ENCODE data around the gene ARG2.

Gene ARG2

DNA sequence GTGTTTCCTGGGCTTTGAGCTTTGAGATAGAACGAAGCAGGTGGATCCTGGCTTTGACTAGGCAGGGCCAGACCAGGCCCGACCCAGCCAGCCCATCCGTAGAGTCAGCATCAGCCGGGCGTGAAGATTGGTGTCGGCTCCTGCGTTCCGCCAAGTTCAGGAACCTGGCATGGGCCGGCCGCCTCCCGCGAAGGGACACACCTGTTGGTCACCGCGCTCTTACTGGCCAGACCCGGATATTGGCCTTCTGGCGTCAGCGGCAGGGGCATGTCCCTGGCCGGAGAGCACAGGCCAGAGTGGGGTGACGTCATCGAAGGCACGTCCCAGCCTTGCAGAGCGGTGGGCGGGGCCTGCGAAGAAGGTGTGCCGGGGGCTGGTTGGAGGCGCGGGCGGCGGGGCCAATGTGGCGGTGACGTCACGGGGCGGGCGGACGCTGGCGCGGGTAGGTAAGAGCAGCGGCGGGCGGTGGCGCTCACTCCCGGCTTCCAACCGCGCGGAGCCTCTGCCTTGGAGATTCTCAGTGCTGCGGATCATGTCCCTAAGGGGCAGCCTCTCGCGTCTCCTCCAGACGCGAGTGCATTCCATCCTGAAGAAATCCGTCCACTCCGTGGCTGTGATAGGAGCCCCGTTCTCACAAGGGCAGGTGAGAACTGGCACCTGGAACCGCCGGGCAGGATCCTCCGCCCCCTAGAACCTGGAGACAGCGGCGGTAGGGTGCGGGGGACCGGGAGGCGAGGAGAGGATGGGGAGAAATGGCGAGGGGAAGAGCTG lies at the start of gene ARG2:
TSS of gene ARG2 (plus strand) at position 475 of the 771 bp plus-strand sequence. CDS start at position 533, 58 bp downstream.
- DNase-seq (ENCODE audit: low read depth), result peak; percentile 61

DNA sequence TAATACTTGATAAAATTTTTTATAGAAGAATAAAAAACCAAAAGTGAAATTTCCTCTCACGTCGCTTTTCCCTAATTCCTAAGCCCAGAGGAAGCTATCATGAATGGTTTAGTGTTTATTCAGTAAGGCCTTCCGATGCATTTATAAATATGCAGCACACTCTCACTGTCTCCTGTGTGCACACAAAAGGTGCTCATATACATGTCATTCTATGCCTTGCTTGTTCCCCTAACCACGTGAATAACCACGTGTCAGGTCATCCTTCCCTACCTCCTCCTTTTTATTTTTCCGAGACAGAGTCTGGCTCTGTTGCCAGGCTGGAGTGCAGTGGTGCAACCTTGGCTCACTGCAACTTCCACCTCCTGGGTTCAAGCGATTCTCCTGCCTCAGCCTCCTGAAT lies 49.3 kb upstream of the ARG2 start:
- DNase-seq (ENCODE audit: low read depth), result no peak

DNA sequence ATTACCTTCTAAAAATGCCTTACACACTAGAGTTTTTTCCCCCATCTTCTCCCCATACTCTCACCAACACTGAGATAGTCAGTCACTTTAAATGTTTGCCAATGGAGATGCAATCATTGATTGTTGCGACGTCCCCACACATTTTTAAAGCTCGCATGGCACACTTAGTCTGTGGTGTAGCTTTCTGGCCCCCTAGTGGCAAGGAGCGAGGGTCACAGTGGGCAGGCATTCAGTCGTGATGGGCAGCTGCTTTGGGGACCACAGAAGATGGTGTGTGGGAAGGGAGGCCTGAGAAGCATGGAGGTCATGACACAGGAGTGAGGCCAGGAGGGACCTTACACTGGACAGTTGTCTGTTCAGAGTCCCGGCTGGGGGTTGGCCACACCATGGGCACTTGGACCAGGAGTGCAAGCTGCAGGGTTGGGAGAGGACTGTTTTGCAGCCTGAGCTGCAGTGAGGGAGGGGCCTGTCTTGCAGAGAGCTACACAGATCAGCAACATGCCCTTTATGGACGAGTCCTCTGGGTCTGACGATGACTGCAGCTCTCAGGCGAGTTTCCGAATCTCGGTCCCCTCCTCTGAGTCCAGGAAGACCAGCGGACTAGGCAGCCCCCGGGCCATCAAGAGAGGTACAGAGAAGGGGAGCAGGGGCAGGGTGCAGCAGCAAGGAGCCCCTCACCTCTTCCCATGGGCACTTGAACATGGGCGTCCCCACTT lies 48.3 kb upstream of the ARG2 start:
- DNase-seq (ENCODE audit: low read depth), result peak; percentile 20

DNA sequence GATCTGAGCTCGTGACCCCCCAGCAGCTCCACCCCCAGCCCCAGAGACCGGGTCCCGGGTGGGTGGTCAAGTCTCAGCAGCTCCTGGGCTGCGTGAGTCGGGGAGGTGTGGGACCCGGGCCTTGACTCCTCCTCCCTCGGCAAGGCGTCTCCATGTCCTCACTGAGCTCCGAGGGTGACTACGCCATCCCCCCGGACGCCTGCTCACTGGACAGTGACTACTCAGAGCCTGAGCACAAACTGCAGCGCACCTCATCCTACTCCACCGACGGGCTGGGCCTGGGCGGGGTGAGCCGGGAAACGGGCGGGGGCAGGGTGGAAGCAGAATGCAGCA lies 47.8 kb upstream of the ARG2 start:
- DNase-seq (ENCODE audit: low read depth), result no peak

DNA sequence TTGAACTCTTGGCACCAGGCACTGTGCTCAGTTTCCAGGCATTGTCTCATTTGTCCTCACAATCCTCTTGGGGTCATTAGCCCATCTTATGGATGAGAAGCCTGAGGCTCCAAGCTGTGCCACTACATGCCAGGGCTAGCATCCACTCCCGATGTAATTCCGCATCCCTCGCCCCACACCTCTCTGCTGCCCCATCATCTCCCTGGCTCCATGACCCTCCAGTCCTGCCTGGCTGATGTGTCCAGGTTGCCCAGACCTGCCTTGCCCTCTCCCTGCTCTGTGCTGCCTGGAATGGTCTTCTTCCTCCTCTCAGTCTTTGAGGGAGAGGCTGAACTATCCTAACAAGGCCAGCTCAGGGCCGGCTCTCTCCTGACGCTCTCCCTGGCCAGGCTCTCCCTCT lies 47.1 kb upstream of the ARG2 start:
- DNase-seq (ENCODE audit: low read depth), result no peak

DNA sequence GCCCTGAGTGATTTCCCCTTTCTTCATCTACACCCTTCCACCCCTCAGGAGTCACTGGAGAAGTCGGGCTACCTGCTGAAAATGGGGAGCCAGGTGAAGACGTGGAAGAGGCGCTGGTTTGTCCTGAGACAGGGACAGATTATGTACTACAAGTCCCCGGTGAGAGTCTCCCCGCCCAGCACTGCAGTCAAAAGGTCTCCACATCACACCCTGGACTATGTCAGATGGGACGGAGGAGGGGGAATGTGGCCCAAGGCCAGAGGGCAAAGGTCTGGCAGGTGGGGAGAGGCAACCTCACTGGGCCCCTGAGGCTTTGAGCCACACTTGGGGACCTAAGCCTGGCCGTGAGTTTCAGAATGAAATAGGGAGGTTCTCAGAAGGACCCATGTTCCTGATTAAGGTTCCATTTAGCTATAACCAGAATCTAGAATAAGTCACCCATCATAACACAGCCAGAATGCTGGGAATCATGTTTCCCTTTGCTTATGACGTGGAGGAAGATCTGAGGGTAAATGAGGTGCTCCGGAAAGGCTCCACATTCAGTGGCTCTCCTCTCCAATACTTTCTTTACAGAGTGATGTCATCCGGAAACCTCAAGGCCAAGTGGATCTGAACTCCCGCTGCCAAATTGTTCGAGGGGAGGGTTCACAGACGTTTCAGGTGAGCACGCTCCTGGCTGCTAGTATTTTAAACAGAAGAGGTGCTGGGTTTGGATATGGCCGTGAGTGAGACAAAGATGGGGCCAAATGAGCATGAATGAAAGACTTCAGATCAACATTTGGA lies 46.3 kb upstream of the ARG2 start:
- DNase-seq (ENCODE audit: low read depth), result no peak

DNA sequence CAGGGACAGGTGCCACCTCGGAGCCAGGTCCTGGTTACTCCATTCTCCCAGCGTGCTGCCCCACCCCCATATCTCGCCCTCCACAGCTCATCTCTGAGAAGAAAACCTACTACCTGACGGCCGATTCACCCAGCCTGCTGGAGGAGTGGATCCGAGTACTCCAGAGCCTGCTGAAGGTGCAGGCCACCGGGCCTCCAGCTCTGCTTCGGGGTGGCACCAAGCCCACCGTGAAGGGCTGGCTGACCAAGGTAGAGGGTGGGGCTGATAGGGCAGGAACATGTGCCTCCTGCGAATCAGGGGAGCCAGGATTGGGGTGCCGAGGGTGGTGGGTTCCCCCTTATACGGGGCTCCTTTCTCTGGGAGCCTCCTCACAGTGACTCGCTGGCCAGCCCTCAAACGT lies 45.6 kb upstream of the ARG2 start:
- DNase-seq (ENCODE audit: low read depth), result no peak

DNA sequence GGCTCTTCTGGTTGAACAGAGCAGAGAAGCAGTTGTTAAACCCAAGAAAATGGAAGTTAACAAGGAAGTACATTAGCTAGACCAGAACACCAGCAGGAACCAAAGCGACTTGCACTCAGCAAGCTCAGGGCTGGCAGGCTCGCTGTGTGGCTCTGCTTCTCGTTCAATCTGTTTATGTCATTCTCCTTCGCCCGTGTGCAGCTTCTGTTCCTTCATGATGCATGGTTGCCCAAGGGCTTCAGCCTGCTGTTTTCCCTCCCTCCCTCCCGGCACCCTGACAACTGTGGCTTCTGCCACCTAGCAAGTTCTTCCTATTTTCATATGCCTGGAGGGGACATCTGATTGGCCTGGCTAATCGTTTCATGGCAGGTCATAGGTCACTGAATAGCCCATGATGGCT lies 44.9 kb upstream of the ARG2 start:
- no peak for DNase-seq (ENCODE audit: low read depth)

DNA sequence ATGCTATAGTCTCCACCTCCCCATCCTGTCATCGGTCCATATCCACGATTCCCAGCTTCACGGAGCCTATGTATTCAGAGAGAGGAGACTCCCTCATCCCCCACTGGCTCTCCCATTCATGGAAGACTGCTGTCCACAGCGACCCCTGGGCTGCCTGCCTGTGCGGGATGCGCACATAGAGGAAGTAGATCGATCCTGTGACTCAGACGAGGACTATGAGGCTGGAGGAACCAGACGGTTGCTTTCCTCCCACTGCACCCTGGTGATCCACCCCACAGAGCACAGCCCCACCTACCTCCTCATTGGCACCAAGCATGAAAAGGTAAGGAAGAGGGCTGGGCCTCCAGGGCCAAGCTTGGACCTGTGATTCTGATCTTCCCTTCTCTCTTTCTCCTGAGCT lies 44.0 kb upstream of the ARG2 start:
- no peak for DNase-seq (ENCODE audit: low read depth)

DNA sequence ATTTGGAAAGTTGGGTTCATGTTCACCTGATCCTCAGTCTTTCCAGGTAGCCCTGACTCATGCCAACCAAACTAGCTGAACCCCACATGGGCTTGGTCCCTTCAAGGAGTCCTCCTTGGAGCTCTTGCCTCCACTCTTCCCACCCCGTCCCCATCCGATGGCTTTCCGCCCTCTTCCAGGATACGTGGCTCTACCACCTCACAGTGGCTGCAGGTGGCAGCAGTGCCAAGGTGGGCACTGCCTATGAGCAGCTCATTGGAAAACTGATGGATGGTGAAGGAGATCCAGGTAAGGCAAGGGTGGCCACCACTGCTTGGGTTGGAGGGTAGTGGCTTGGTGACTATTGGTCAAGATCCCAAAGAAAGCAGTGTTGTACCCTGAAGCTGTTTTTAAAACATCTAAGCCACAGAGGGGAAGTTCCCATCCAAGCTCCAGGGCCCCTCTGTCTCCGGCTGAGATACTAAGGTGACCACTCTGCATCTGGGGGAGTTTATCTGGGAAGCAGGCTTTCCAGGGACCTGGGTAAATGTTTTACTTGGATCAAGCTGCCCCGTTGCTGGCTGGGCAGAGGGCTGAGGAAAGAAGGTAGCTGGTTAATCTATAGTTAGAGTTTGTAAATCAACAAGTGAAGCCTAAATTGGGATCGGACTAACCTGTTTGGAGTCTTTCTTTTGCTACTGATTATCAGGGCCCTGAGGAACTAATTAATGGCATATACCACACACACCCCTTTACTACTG lies 43.3 kb upstream of the ARG2 start:
- no peak for DNase-seq (ENCODE audit: low read depth)

DNA sequence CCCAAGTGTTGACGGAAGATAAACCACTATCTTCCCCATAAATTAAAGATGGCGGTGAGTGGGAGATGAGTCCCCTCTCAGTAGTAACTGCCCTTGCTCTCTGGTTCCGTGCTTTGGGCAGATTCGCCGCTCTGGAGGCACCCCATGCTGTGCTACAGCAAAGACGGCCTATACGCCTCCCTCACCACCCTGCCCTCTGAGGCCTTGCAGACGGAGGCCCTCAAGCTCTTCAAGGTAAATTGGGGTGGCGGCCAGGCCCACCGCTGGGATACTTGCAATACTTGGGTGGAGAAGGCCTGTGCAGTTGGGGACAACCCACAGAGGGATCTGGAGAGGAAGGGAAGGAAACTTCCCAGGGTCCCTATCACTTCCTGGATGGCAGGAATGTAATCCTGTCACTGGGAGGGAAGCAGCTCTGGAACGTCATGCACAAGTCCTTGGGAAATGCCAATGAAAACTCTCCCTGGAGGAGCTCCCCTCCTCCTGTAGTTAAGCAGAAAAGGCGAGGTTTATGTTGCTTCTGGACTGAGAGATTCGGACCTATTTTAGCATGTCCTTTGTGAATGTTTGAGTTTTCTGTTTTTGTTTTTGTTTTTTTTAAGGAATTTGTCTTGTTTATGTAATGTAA lies 42.4 kb upstream of the ARG2 start:
- DNase-seq (ENCODE audit: low read depth), result no peak

DNA sequence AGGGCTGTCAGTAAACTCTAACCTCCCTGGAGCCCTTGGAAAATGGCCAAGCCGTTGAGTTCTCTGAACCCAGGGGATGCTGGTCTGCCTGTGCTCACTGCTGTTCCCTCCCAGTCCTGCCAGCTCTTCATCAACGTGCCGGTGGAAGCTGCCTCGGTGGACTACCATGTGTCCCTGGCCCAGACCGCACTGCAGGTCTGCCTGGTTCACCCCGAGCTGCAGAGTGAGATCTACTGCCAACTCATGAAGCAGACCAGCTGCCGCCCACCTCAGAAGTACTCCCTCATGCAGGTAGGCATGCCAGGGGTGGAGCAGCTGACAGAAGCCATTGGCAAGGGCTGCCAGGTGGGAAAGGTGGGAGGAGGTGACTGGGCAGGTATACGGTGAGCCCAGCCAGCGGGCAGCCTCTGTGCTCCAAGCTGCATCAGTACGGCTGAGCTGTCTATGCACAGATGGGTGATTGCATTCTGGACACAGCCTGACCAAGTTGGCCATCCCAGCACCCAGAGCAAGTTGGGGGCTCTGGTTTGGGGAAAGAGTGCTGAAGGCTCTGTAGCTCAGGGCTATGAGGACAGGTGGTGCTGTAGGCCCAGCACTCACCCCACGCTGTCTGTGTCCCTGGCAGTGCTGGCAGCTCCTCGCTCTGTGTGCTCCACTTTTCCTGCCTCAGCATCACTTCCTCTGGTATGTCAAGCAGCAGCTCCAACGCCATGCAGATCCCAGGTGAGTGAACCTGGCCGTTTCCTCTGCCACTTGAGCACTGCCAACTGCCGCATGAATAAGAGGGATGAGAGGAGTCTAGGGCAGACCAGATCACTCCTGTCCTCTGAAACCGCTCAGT lies 41.6 kb upstream of the ARG2 start:
- DNase-seq (ENCODE audit: low read depth), result no peak

DNA sequence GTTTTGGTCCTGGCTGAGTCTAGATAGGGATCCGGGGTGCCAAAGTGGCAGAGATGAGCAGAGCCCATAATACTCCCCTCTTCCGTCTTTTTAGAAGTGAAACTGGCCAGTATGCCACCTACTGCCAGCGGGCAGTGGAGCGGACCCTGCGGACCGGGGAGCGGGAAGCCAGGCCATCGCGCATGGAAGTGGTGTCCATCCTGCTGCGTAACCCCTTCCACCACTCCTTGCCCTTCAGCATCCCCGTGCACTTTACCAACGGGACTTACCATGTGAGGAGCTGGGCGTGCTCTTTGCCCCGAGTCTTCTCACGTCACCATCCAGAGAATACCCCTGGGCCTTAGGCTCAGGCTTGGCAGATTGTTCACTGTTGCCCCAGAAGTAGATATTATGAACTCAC lies 40.7 kb upstream of the ARG2 start:
- DNase-seq (ENCODE audit: low read depth), result no peak

DNA sequence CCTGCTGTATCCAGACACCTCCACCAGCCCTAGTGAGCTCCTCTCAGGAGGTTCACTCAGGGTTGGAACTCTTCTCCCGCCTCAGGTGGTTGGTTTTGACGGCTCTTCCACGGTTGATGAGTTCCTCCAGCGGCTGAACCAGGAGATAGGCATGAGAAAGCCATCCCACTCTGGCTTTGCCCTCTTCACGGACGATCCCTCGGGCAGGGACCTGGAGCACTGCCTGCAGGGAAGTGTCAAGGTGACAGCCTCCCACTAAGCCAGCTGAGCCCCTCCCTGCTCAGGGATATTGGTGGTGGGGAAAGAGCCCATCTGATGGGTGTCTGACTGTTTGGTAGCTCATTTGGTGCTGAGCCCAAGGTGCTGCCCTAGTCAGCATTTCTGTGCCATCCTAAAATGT lies 40.1 kb upstream of the ARG2 start:
- DNase-seq (ENCODE audit: low read depth), result no peak

DNA sequence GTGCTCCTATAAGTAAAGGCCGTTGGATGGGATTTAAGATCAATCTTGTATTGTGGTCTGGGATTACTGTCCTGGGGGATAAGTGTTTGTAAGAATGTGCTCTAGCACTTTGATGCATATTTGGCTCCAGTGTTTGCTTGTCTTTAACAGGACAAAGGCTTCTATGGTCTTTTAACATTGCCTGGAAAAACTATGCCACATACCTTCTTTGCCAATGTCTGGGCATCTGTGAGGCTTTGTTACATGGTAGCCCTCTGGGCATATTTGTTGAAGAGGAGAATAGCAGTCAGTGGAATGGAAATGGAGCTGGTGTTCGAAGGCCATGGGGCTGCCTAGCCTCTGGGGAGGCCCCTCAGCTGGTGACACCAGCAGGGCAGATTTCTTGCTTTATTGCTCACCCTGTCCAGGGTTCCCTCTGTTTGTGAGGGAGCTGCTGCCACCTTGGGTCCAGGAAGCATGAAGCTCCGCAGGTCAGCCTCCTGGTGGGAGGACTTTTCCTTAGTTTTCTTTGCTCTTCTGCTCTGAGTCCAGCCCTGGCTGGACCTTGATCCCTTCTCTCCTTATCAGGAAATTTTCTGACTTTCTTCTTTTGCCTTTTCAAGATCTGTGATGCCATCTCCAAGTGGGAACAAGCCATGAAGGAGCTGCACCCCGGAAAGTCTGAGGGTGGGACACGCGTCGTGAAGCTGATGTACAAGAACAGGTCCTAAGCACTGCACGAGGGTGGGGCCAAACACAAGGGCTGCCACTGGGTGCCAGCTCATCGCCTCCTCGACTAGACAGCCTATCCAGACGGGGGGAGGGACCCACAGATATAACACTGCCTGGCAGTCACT lies 39.2 kb upstream of the ARG2 start:
- no peak for DNase-seq (ENCODE audit: low read depth)

DNA sequence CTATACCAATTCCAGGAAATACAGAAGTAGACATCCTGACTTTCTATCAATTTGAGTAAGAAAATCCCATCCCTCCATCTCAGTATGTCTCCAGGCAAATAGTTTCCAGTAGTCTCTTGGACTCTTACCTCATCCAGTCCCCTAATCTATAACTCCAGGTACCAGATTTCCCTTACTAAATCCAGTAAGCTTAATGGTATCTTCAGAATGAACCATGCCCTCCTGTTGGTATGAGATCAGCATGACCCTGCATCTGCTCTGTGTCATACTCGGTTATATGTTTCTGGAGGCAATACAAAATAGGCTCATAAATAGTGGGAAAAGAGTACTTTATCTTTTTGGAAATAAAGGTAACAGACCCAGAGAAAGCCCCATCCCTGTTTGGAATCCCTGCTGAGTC lies 38.1 kb upstream of the ARG2 start:
- no peak for DNase-seq (ENCODE audit: low read depth)

DNA sequence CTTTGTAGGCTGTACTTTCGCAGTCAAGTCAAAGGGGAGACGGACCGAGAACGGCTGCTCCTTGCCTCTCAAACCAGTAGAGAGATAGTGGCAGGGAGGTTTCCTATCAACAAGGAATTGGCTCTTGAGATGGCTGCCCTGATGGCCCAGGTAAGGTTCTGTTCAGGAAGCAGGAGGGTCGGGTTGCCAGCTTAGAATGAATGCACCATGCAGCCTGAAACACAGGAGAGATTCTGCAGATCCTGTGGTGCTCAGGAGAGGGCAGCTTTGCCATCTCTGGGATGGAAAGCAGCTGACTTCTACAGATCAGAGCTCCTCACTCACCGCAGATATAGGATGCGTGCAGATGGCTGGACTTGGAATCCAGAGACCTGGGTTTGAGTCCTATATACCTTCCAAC lies 37.7 kb upstream of the ARG2 start:
- no peak for DNase-seq (ENCODE audit: low read depth)

DNA sequence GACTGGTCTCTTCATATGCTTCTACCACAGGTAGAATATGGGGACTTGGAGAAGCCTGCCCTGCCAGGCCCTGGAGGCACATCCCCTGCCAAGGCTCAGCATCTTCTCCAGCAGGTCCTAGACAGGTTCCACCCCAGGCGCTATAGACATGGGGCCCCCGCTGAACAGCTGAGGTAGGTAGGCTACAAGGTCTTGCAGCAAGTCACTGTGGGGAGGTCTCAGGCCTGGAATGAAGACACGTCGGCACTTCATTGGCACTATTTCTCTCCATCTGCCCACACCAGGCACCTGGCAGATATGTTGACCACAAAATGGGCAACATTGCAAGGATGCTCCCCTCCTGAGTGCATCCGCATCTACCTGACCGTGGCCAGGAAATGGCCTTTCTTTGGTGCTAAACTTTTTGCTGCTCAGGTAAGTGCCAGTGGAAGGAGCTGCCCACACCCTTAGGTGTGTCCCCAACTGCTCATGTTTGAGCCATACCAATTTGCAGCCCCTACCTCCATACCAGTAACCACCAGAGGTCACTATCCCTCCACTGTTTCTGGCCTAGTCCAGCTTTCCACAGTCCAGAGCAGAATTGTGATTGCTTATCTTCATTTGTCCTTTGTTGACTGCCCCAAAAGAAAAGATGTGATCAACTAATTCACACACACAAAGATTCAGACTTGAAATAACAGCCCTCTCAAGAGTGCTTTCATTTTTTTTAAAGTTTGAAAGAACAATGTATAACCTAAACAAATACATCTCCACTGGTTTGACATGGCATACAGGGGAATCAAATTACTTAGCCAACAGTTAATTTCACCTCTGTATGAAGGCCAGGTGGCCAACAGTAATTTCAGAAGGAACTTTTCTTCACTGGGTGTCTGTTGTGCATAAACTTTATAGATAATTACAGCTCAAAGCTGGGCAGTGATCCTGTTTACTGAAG lies 35.7 kb upstream of the ARG2 start:
- no peak for DNase-seq (ENCODE audit: low read depth)

DNA sequence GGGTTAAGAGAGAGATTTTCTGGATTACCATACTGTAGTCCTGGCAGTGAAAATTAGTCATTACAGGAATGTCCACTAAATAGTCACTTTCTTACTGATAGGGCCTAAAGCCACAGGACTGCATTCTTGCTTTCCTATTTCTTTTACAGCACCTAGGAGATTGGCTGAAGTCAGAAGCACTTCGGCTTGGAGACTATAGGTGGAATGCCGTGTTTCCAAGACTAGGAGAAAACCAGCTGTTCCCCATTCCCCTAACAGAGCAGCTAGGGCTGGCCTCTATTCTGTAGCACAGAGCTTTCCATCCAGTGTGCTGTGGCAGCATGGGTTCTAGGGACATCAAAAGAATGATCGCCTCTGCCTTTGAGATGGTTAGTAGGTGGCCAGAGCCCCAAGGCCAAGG lies 34.7 kb upstream of the ARG2 start:
- no peak for DNase-seq (ENCODE audit: low read depth)

All from HS-5 (cell line).